GM18907 (cell line): ENCODE results near the gene LRIG3.

Experiments used
- ATAC-seq: cut with Tn5 transposase; IDR thresholded peaks from one replicate; pipeline ENCODE4 v1.9.1; 2021; ENCODE audit warnings: mild to moderate bottlenecking, moderate library complexity; ENCODE audit not compliant: unreplicated experiment

LRIG3 gene

DNA sequence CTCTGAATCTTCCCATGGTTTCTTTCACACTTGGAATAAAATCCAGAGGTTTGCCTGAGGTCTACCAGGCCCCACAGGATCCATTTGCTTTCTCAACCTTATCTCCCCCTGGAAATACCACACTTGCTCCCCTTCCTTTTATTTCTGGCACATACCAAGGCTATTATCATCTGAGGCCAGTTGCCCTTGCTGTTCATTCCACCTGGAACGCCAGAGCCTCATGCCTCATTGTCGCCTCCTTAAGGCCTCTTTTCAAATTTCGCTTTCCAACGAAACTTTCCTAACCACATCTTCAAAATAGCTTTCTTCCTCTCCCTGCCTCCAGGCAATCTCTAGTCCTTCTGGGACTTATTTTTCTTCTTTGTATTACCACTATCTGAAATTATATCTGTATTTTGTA, 11.2 kb upstream of the LRIG3 start:
- ATAC-seq = no peak

- ATAC-seq = no peak
These were observed 10.5 kb upstream of the LRIG3 start for GRCh38 chr12:58930770-58931324.

DNA sequence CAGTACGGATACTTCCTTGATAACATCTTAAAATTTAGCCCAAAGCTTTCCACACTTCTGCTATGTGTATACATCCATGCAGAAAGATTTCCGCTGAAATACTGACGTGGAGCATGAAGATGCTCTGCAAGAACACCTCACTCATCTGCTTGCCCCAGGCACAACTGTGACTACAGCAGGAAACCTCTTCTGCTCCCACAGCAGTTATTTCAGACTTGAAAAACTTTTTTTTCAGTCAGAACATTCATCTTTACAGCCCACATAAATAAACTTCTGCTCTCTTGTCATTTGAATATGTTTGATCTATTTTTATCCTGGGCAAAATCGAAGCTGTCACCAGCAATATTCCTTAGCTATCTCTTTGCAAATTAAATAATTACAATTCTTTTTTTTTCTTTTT, 6.8 kb upstream of the LRIG3 start:
- no peak for ATAC-seq

- ATAC-seq = no peak
These were observed 6.3 kb upstream of the LRIG3 start for GRCh38 chr12:58926586-58926985.

GRCh38 chr12:58925751-58926150, 5.4 kb upstream of the LRIG3 start:
- no peak for ATAC-seq

DNA sequence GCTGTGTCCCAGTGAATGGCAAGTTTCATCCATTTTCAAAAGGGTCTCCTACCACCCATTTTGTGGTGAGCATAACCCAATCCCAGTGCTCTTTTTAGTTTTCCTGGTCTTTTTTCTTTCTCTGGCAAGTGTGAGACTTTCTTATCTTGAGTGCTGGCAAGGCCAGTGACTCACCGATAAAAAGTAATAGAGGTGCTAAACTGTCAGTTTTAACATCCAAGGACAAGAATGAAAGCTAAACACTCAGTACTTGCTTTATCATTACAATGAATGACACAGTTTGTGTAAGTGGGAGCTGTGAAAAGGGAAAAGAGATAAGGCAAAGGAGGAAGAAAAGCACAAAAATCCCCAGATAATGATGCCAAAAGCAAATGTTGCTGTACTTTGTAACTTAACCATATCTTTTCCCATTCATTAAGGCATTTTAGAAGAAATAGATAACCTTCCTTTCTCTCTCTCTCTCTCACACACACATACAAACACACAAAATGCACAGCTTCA, 4.9 kb upstream of the LRIG3 start:
- no peak for ATAC-seq

DNA sequence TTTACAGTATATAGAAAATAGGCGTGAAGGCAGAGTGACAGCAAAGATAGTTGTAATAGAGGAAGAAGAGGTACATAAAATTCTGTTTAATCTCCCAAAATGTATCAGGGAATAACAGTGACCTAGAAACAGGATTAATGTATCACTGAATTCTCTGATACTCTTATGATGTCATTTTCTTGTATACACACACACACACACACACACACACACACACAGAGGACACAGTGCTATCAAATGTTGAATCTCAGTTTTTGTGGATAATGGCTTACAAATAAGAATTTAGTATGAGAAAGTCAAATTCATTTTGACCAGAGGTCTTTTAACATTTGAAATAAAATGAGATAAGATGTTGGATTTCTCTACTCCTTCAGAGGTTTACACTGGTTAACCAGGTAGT, 4.3 kb upstream of the LRIG3 start:
- ATAC-seq = no peak

GRCh38 chr12:58923781-58924180, 3.5 kb upstream of the LRIG3 start:
- no peak for ATAC-seq

- no peak for ATAC-seq
These were observed 2.5 kb upstream of the LRIG3 start for GRCh38 chr12:58922849-58923248.

DNA sequence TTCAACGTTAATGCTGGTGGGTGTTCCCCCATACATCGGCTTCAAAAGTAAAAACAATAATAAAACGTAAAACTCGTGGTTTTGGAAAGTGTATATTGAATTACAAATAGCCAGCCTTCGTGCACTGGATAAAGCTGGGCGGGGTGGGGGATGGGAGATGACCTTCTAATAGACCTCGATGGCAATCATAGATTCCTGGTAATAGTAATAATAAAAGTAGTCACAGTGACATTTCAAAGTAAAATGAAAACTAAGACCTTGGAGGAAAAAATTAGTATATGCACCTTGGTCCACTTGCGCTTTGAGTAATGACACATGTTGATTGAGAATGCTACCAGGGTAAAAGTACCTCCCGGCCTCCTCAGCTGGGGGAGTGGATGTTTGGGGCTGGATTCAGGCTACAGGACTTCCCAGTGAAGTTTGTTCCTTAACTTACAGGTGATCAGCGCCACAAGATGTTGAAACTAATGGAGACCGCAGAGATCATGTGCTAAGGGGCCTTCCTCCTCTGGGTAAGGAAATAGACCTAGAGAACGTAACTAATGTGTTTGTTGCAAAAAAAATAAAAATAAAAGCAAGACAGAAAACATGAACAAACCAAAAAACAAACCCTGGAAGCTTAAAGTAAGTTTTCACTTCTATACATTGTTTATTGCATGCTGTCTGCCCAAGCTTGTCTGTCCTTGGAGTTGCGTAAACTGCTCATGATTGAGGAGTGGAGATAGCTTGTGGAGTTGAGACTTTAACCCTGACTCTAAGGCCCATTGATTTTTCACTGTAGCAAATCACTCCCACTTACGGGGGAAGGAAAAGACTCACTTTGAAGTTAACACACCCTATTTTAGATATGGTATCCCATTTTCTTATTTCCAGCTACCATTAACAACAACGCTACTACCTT, 907 bp upstream of the LRIG3 start:
- ATAC-seq = no peak

GRCh38 chr12:58919231-58920101, 838 bp downstream of the LRIG3 start:
- peak; percentile 41 for ATAC-seq

DNA sequence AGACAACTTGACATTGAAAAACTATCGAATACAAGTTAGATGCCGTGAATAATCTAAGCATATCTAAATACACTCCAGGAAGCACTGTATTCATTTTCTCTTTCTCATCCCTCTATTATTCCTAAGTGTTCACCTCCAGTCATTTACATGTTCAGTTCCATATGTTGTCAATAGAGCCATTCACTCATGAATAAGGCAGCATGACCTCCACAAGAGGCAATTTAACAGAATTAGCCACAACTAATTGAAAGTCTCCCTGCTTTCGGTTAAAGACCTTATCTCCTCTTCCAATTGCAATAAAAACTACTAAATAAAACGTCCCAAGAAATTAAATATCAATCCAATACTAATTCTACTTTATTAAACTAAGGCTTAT, 1.8 kb downstream of the LRIG3 start:
- ATAC-seq = no peak

DNA sequence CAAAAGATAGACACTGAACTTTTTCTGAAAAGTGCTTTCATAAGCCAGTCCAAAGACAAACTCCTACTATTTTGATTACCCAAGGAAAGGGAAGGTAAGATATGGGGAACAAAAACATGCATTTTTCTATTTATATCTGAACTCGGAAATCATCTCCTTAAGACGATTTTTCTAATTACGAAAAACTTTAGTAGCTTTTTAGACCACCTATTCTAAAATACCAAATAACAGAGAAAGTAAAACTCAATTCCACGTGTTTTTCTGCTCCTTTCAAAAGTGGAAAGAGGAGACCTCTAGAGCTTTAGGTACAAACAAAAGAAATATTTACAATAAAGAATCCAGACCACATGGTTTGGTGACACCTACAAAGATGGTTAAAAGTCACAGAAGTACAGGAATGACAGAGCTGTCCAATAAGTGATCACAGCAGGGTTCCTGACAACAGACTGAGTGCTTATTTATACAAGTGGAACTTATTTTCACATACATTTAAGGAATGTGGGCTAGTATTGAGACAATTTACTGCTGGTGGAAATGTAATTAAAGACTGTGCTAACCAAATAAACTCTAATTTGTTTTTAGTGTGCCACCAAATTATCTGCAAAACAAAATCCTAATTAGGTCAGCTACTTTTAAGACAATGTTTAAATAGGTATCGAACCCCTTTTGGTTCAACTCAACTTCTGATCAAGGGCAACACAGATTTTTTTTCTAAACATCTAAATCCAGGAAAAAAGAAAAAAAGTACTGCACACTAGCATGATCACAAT, 2.4 kb downstream of the LRIG3 start:
- no peak for ATAC-seq

GRCh38 chr12:58916921-58917511, 3.3 kb downstream of the LRIG3 start:
- no peak for ATAC-seq

DNA sequence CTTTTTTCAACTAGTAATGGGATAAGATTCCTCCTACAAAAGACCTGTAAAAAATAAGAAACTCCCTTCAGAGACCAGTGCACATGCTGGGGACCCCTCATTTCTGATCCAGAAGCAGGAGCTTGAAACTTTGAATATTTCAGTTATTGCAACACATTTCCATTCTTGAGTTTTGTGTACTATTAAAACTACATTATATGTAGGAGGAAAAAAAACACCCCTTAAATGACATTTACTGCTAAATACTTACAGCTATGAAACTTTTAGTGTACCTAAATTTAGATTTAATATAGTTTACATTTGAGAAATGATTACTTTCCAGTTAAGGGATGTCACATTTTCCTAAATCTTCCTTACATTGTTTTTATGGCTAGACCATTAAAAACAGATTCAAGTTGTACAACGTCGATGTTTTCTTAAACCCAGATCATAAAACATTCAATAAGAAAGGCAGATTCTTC, 4.1 kb downstream of the LRIG3 start:
- ATAC-seq = no peak

- ATAC-seq = no peak
These were observed 4.7 kb downstream of the LRIG3 start for GRCh38 chr12:58915634-58916033.

DNA sequence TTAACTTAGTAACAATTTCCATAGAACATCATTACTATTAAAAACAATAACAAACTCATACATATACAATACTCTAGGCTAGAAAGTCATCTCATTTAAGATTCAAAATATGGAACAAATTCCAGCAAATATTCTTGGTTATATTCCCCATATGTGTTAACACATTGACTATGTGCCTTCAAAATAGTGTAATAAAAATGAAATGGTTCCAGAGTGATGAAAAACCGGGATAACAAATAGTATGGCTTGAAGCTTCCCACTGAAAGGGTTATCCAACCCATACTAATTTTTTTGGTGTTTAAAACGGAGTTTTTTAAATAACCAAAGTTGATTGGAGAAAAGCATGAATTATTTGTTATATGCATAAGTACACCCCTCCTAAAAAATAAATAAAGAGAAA, 5.3 kb downstream of the LRIG3 start:
- ATAC-seq = no peak

DNA sequence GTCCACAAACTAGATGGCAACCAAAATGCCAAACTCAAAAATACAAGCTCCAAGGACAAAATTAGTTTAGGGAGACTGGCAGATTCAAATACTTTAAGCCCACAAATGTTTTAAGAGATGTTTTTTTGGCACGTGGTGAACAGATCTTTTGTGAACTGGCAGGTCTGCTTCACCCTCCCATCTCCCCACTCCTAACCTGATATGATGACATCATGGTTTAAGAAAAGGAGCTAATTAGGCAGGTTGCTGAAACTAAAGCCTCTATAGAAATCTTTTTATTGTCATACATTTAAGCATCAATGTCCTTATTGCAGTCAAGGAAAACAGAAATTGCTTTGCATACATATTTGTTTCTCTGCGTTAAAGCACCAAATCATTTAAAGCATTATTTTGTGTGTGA, 5.8 kb downstream of the LRIG3 start:
- ATAC-seq = no peak

DNA sequence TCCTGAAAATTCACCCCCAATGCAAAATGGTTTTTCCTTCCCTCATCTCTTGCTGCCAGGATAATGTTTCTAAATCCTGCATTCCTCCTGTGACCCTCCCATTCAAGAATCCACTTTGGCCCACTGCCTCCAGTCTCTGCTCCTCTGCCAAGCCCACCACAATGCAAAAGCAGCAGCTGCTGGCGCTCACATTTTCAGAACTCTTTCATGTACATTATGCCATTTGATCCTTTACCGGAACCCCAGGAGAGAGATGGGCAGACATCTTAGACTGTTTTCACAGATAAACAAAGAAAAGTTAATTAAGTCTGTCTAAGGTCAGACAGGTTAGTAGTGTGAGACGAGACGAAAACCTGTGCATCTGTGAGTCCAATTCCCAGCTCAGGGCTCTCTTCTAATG, 12.9 kb downstream of the LRIG3 start:
- no peak for ATAC-seq

- no peak for ATAC-seq
These were observed 13.4 kb downstream of the LRIG3 start for GRCh38 chr12:58906917-58907316.
